Stomach (tissue), 9 donors: ENCODE data around the gene SSBP3. TPM values are rescaled to one million over a fixed set of nuclear protein-coding genes. Genes with fewer than 3 reads are reported as not detected.
A peak's percentile ranks its signal among the peaks of the same experiment; 100 is the strongest.

Source experiments
- DNase-seq, 2 donors: peaks; one replicate each; pipeline versions ENCODE4 v3.0.0 to v3.0.0-alpha.2; 2013 to 2019
- H3K27ac ChIP-seq, 5 donors: fragments of 200-600 bp in 4 of 5; sonication (generic) in 4 of 5; one replicate each; pipeline ENCODE4 v1.5.1; 2013 to 2019; ENCODE audit warnings: mild to moderate bottlenecking in 1 of 5, moderate library complexity in 1 of 5
- H3K27me3 ChIP-seq, 3 donors: fragments of 200-600 bp; sonication (generic); one replicate each; pipeline ENCODE4 v1.5.1; 2017 to 2019; ENCODE audit warnings: mixed run types in 1 of 3
- H3K36me3 ChIP-seq, 4 donors: fragments of 200-600 bp; sonication (generic); 1 replicate in 3 of 4; 2 replicates in 1 of 4; pipeline ENCODE4 v1.5.1; 2016 to 2019
- H3K4me1 ChIP-seq, 4 donors: fragments of 200-600 bp; sonication (generic); one replicate each; pipeline ENCODE4 v1.5.1; 2016 to 2019
- H3K4me3 ChIP-seq, 4 donors: fragments of 200-600 bp; sonication (generic) in 3 of 4; one replicate each; pipeline ENCODE4 v1.5.1; 2016 to 2019; ENCODE audit warnings: mild to moderate bottlenecking in 1 of 4
- H3K9me3 ChIP-seq, 4 donors: fragments of 200-600 bp; sonication (generic); one replicate each; pipeline ENCODE4 v1.5.1; 2016 to 2019
- EP300 ChIP-seq: sonication (generic); formaldehyde crosslinking; IDR thresholded peaks from one replicate; pipeline ENCODE4 v1.6.1; 2017; ENCODE audit warnings: antibody characterized with exemption
- POLR2A ChIP-seq, 4 donors: fragments of 450-650 bp; IDR thresholded peaks; one replicate each; pipeline ENCODE4 v1.6.1; 2016; ENCODE audit warnings: antibody characterized with exemption in 4 of 4, control low read depth in 2 of 4, mild to moderate bottlenecking in 1 of 4, moderate library complexity in 1 of 4
- POLR2AphosphoS5 ChIP-seq, 3 donors: sonication (generic); formaldehyde crosslinking; IDR thresholded peaks; one replicate each; pipeline ENCODE4 v1.6.1; 2016; ENCODE audit warnings: antibody characterized with exemption in 3 of 3
- WGBS, 5 donors: extraction: QIAGEN DNeasy Blood & Tissue Kit in 3 of 5; methylation state at CpG; one replicate each; pipeline versions ENCODE4 v1.1.5 to v1.1.7; 2013 to 2018; 5-methylcytosine and 5-hydroxymethylcytosine counted together
- intact Hi-C: fragments of 100-400 bp; cut with DNase I; formaldehyde crosslinking; loops from one replicate; pipeline ENCODE4 v1.15.1; 2023; ENCODE audit warnings: low total_unique reads
- polyA plus RNA-seq, 3 donors: library from polyadenylated mRNA; stranded (reverse); fragments of 200-250 nt; gene quantifications; one replicate each; pipeline ENCODE4 v1.2.3, GENCODE V29; 2013
- total RNA-seq, 5 donors: library from RNA; depleted of rRNA; stranded (reverse); fragments of >200 nt; gene quantifications; one replicate each; pipeline versions ENCODE4 v1.1.0 to v1.2.3, GENCODE V29; 2014 to 2016
- TF ChIP-seq, protein P1 (sequence below), 7 experiments: fragments of 450-650 bp in 4 of 7; fragments of 200-600 bp in 3 of 7; sonication (generic) in 3 of 7; IDR thresholded peaks; one replicate each; pipeline ENCODE4 v1.5.1; 2016 to 2019; ENCODE audit warnings: antibody characterized with exemption in 7 of 7, control low read depth in 2 of 7, mild to moderate bottlenecking in 1 of 7
- donor health status: healthy with polysubstance abuse.
- donor health status: Bipolar disorder and iron deficiency.
- donor health status: healthy.

The SSBP3 gene
- total and polyA plus RNA-seq, 8 donors: 4.3 to 100 (median 38.1) TPM

DNA sequence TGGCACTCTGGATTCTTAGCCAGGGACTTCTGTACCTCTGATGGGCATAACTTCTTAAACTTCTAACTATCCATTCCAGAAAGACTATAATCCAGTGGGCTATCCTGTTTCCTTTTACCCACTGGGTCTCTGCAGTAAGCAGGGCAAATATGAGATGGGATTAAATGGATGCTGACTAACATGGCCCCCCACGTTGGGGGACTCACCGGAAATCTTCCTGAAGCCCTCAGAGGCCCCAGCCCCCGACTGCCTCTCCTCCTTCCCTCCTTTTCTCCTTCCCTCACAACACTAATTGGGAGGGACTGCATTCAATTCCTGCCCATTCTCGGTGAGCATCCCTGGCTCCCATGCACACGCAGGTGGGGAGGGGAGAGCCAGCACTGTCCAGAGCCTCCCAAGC lies 70.1 kb downstream of the SSBP3 start:
- intact Hi-C loops: no loop called here
- H3K4me1 ChIP-seq: peaks cover 84 to 100% (median 95%) of the 10 kb centered on the region in 4 donors
- TF ChIP-seq POLR2A (IDR thresholded peaks at IDR 0.05): no peak
- TF ChIP-seq, protein P1, sequence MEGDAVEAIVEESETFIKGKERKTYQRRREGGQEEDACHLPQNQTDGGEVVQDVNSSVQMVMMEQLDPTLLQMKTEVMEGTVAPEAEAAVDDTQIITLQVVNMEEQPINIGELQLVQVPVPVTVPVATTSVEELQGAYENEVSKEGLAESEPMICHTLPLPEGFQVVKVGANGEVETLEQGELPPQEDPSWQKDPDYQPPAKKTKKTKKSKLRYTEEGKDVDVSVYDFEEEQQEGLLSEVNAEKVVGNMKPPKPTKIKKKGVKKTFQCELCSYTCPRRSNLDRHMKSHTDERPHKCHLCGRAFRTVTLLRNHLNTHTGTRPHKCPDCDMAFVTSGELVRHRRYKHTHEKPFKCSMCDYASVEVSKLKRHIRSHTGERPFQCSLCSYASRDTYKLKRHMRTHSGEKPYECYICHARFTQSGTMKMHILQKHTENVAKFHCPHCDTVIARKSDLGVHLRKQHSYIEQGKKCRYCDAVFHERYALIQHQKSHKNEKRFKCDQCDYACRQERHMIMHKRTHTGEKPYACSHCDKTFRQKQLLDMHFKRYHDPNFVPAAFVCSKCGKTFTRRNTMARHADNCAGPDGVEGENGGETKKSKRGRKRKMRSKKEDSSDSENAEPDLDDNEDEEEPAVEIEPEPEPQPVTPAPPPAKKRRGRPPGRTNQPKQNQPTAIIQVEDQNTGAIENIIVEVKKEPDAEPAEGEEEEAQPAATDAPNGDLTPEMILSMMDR (IDR thresholded peaks at IDR 0.05): no peak
- no peak for TF ChIP-seq POLR2AphosphoS5 (IDR thresholded peaks at IDR 0.05)
- no peak for TF ChIP-seq EP300
- H3K4me3 ChIP-seq: no peak overlapping the region
- no peaks in the 10 kb centered on the region for H3K36me3 ChIP-seq
- no peaks in the 10 kb centered on the region for H3K9me3 ChIP-seq
- WGBS, 5 donors: 68 to 87% (median 74%) methylated on average over 5 of the region's 5 CpGs
- H3K27me3 ChIP-seq: no peaks in the 10 kb centered on the region
- DNase-seq: no peak
- H3K27ac ChIP-seq: peak overlapping the region; percentile 18 to 89 (median 87)

DNA sequence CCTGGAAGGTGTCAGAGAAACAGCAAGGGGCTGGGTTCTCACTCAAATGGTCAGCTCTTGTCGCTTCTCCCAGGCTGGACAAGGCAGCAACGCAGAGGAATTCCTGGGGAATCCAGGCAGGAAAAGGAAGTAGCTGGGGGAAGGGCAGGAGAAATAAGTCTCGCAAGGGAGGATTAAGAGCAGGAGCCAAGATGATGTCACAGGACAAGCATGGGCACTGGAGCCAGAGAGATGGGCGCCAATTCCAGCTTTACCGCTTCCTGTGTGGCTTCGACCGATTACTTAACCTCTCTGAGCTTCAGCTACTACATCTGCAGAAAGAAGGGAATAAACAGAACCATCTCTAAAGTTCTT lies 70.5 kb downstream of the SSBP3 start:
- H3K4me3 ChIP-seq: peak overlapping the region in 1 of 4 donors; percentile 11
- WGBS, 5 donors: 17 to 57% (median 26%) methylated on average over 7 of the region's 7 CpGs
- peaks cover 83 to 100% (median 94%) of the 10 kb centered on the region in 4 donors for H3K4me1 ChIP-seq
- peak overlapping the region; percentile 65 to 89 (median 87) for H3K27ac ChIP-seq
- no peaks in the 10 kb centered on the region for H3K36me3 ChIP-seq
- intact Hi-C loops: no loop called here
- peak; percentile 57 to 90 for DNase-seq
- H3K9me3 ChIP-seq: no peaks in the 10 kb centered on the region
- TF ChIP-seq POLR2A (IDR thresholded peaks at IDR 0.05) (no peak), POLR2AphosphoS5 (IDR thresholded peaks at IDR 0.05) (peak; percentile 62 to 86 (median 85))
- H3K27me3 ChIP-seq: no peaks in the 10 kb centered on the region

- Histone ChIP-seq H3K9me3 (no peaks in the 10 kb centered on the region), H3K4me3 (peak overlapping the region in 1 of 4 donors; percentile 11), H3K27me3 (no peaks in the 10 kb centered on the region), H3K4me1 (peaks cover 80 to 100% (median 94%) of the 10 kb centered on the region in 4 donors), H3K27ac (peak overlapping the region; percentile 65 to 89 (median 87)), H3K36me3 (no peaks in the 10 kb centered on the region)
- WGBS, 5 donors: 20 to 50% (median 27%) methylated on average over 13 of the region's 13 CpGs
- peak in 1 of 2 donors; percentile 70 for DNase-seq
- intact Hi-C loops: no loop called here
- TF ChIP-seq POLR2A (IDR thresholded peaks at IDR 0.05) (no peak), POLR2AphosphoS5 (IDR thresholded peaks at IDR 0.05) (peak in 1 of 3 donors; percentile 30)
Observed at GRCh38 chr1:54335011-54335754, 71.0 kb downstream of the SSBP3 start.

- Histone ChIP-seq H3K4me3 (no peak overlapping the region), H3K27ac (peak overlapping the region; percentile 15 to 89 (median 87)), H3K9me3 (no peaks in the 10 kb centered on the region), H3K4me1 (peaks cover 84 to 100% (median 96%) of the 10 kb centered on the region in 4 donors), H3K36me3 (peaks cover 0 to 4% (median 0%) of the 10 kb centered on the region in 4 donors), H3K27me3 (no peaks in the 10 kb centered on the region)
- TF ChIP-seq POLR2A (IDR thresholded peaks at IDR 0.05) (no peak), EP300 (no peak), POLR2AphosphoS5 (IDR thresholded peaks at IDR 0.05) (no peak)
- TF ChIP-seq, protein P1 (IDR thresholded peaks at IDR 0.05): no peak
- DNase-seq: peak in 1 of 2 donors; percentile 54
- intact Hi-C loops: no loop called here
- WGBS, 5 donors: 40 to 62% (median 51%) methylated on average over 20 to 21 of the region's 21 CpGs
Observed at GRCh38 chr1:54332781-54333585, 73.2 kb downstream of the SSBP3 start.

GRCh38 chr1:54331843-54332463 lies 74.2 kb downstream of the SSBP3 start:
- peaks cover 91 to 100% (median 98%) of the 10 kb centered on the region in 4 donors for H3K4me1 ChIP-seq
- peaks cover 0 to 4% (median 0%) of the 10 kb centered on the region in 4 donors for H3K36me3 ChIP-seq
- TF ChIP-seq EP300 (no peak), POLR2AphosphoS5 (IDR thresholded peaks at IDR 0.05) (no peak), POLR2A (IDR thresholded peaks at IDR 0.05) (no peak)
- TF ChIP-seq, protein P1 (IDR thresholded peaks at IDR 0.05): no peak
- no peak for DNase-seq
- no peaks in the 10 kb centered on the region for H3K9me3 ChIP-seq
- no peak overlapping the region for H3K4me3 ChIP-seq
- 29 to 60% (median 35%) methylated on average over 3 of the region's 3 CpGs for WGBS, 5 donors
- no peaks in the 10 kb centered on the region for H3K27me3 ChIP-seq
- H3K27ac ChIP-seq: peak overlapping the region; percentile 62 to 89 (median 87)
- intact Hi-C loops: no loop called here
